ENCODE measurements around the gene HOXA6.

DNA sequence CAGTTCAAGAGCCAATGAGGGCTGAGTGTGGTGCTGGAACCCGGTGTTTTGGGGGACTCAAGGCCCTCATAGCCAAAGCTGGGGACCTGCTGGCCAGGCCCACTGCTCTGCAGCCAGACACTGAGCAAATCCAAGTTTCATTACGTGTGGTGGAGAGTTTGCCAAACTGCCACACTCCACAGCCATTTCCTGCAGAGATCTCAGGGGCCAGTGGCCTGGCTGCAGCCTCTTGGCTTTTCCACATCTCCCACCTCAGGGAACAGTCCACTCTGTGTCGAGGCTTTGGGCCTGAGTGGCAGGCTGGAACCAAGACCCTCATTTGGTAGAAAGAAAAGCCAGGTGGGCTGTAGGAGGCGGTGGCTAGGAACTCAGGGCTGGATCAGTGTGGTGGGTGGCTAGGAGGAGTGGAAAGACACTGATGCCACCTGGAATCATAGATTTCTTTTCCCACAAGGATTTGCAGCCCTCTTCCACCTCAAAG lies 34.3 kb upstream of the HOXA6 start:
- TF ChIP-seq JUND (IDR thresholded peaks at IDR 0.05; ENCODE audit: borderline replicate concordance, low read depth, low read length): no peak
- TF ChIP-seq JUND (tag; IDR thresholded peaks at IDR 0.05; ENCODE audit: borderline replicate concordance, low read depth, low read length): no peak
- TF ChIP-seq, protein P1, sequence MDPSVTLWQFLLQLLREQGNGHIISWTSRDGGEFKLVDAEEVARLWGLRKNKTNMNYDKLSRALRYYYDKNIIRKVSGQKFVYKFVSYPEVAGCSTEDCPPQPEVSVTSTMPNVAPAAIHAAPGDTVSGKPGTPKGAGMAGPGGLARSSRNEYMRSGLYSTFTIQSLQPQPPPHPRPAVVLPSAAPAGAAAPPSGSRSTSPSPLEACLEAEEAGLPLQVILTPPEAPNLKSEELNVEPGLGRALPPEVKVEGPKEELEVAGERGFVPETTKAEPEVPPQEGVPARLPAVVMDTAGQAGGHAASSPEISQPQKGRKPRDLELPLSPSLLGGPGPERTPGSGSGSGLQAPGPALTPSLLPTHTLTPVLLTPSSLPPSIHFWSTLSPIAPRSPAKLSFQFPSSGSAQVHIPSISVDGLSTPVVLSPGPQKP (CRISPR knock-in tag; IDR thresholded peaks at IDR 0.05): no peak
- no peak for TF ChIP-seq MYC (IDR thresholded peaks at IDR 0.05; ENCODE audit: low read depth, low read length)
- no peak for TF ChIP-seq MYC (CRISPR knock-in tag; IDR thresholded peaks at IDR 0.05; ENCODE audit: borderline replicate concordance, low read depth)
- TF ChIP-seq, protein P2, sequence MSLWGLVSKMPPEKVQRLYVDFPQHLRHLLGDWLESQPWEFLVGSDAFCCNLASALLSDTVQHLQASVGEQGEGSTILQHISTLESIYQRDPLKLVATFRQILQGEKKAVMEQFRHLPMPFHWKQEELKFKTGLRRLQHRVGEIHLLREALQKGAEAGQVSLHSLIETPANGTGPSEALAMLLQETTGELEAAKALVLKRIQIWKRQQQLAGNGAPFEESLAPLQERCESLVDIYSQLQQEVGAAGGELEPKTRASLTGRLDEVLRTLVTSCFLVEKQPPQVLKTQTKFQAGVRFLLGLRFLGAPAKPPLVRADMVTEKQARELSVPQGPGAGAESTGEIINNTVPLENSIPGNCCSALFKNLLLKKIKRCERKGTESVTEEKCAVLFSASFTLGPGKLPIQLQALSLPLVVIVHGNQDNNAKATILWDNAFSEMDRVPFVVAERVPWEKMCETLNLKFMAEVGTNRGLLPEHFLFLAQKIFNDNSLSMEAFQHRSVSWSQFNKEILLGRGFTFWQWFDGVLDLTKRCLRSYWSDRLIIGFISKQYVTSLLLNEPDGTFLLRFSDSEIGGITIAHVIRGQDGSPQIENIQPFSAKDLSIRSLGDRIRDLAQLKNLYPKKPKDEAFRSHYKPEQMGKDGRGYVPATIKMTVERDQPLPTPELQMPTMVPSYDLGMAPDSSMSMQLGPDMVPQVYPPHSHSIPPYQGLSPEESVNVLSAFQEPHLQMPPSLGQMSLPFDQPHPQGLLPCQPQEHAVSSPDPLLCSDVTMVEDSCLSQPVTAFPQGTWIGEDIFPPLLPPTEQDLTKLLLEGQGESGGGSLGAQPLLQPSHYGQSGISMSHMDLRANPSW (CRISPR knock-in tag; IDR thresholded peaks at IDR 0.05): no peak
- no peak for TF ChIP-seq PYGO2 (tag; IDR thresholded peaks at IDR 0.05)
- TF ChIP-seq POLR2A (conservative IDR thresholded peaks at IDR 0.05): no peak
- TF ChIP-seq, protein P3, sequence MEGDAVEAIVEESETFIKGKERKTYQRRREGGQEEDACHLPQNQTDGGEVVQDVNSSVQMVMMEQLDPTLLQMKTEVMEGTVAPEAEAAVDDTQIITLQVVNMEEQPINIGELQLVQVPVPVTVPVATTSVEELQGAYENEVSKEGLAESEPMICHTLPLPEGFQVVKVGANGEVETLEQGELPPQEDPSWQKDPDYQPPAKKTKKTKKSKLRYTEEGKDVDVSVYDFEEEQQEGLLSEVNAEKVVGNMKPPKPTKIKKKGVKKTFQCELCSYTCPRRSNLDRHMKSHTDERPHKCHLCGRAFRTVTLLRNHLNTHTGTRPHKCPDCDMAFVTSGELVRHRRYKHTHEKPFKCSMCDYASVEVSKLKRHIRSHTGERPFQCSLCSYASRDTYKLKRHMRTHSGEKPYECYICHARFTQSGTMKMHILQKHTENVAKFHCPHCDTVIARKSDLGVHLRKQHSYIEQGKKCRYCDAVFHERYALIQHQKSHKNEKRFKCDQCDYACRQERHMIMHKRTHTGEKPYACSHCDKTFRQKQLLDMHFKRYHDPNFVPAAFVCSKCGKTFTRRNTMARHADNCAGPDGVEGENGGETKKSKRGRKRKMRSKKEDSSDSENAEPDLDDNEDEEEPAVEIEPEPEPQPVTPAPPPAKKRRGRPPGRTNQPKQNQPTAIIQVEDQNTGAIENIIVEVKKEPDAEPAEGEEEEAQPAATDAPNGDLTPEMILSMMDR (IDR thresholded peaks at IDR 0.05 in 2 of 3, conservative IDR thresholded peaks at IDR 0.05 in 1 of 3; ENCODE audit: insufficient read depth in 2 of 3, low read depth in 1 of 3, low read length in 3 of 3): no peak
- no peak for TF ChIP-seq SIX5 (IDR thresholded peaks at IDR 0.05; ENCODE audit: borderline replicate concordance in 1 of 2, insufficient read depth in 1 of 2, low read depth in 1 of 2, low read length in 2 of 2)
- TF ChIP-seq U2AF2 (optimal IDR thresholded peaks at IDR 0.05; ENCODE audit: low read depth, low read length): no peak
- no peak for TF ChIP-seq SMAD4 (CRISPR knock-in tag; conservative IDR thresholded peaks at IDR 0.05)
- TF ChIP-seq, protein P4, sequence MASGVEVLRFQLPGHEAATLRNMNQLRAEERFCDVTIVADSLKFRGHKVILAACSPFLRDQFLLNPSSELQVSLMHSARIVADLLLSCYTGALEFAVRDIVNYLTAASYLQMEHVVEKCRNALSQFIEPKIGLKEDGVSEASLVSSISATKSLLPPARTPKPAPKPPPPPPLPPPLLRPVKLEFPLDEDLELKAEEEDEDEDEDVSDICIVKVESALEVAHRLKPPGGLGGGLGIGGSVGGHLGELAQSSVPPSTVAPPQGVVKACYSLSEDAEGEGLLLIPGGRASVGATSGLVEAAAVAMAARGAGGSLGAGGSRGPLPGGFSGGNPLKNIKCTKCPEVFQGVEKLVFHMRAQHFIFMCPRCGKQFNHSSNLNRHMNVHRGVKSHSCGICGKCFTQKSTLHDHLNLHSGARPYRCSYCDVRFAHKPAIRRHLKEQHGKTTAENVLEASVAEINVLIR (CRISPR knock-in tag; IDR thresholded peaks at IDR 0.05): no peak
- TF ChIP-seq MEIS2 (IDR thresholded peaks at IDR 0.05; ENCODE audit: partially characterized antibody): no peak
